Liver (tissue), 9 donors: ENCODE results near the gene ART5. TPM values are rescaled to one million over a fixed set of nuclear protein-coding genes. Genes with fewer than 3 reads are reported as not detected.

Experiments
- DNase-seq: peaks from one replicate; pipeline ENCODE4 v3.0.0-alpha.2; 2017; ENCODE audit warnings: low spot score
- H3K27ac ChIP-seq, 2 donors: one replicate each; pipeline ENCODE4 v1.7.0; 2013; ENCODE audit warnings: inconsistent platforms in 2 of 2, low read length in 2 of 2, control low read depth in 1 of 2, low read depth in 1 of 2, mild to moderate bottlenecking in 1 of 2
- H3K27me3 ChIP-seq, 4 donors: one replicate each; pipeline versions ENCODE4 v1.6.1 to v1.7.0; 2013; ENCODE audit warnings: low read length in 3 of 4, inconsistent platforms in 1 of 4, mild to moderate bottlenecking in 1 of 4, moderate library complexity in 1 of 4; ENCODE audit not compliant: control insufficient read depth in 4 of 4, insufficient read depth in 4 of 4
- H3K36me3 ChIP-seq, 4 donors: one replicate each; pipeline versions ENCODE4 v1.6.1 to v1.7.0; 2013; ENCODE audit warnings: low read length in 3 of 4, mild to moderate bottlenecking in 3 of 4, low read depth in 1 of 4, moderate library complexity in 1 of 4; ENCODE audit not compliant: control insufficient read depth in 4 of 4, insufficient read depth in 3 of 4
- H3K4me1 ChIP-seq, 4 donors: one replicate each; pipeline versions ENCODE4 v1.6.1 to v1.7.0; 2013; ENCODE audit warnings: low read length in 3 of 4, mild to moderate bottlenecking in 3 of 4, moderate library complexity in 1 of 4; ENCODE audit not compliant: control insufficient read depth in 4 of 4, insufficient read depth in 4 of 4
- H3K4me3 ChIP-seq, 3 donors: one replicate each; pipeline versions ENCODE4 v1.6.1 to v1.7.0; 2013; ENCODE audit warnings: low read length in 3 of 3, control low read depth in 1 of 3, low read depth in 1 of 3, mild to moderate bottlenecking in 1 of 3
- H3K9ac ChIP-seq, 2 donors: one replicate each; pipeline ENCODE4 v1.7.0; 2013; ENCODE audit warnings: low read length in 2 of 2, mild to moderate bottlenecking in 2 of 2, moderate library complexity in 2 of 2, control low read depth in 1 of 2, low read depth in 1 of 2
- H3K9me3 ChIP-seq, 4 donors: one replicate each; pipeline versions ENCODE4 v1.6.1 to v1.7.0; 2013; ENCODE audit warnings: low read length in 3 of 4; ENCODE audit not compliant: control insufficient read depth in 4 of 4
- ATF3 ChIP-seq: IDR thresholded peaks from 2 replicates; pipeline ENCODE4 v1.6.1; 2016; ENCODE audit warnings: antibody characterized with exemption
- CTCF ChIP-seq: fragments of 150-350 bp; IDR thresholded peaks from 2 replicates; pipeline ENCODE4 v1.5.1; 2017; ENCODE audit warnings: improper control_type of control experiment, low read depth, low read length; ENCODE audit not compliant: missing input control
- EGR1 ChIP-seq, 2 donors: IDR thresholded peaks; 2 replicates each; pipeline ENCODE4 v1.6.1; 2016 to 2018; ENCODE audit warnings: antibody characterized with exemption in 2 of 2, low read depth in 2 of 2
- FOXA1 ChIP-seq: IDR thresholded peaks from 2 replicates; pipeline ENCODE4 v1.6.1; 2016; ENCODE audit warnings: antibody characterized with exemption
- FOXA2 ChIP-seq: IDR thresholded peaks from 2 replicates; pipeline ENCODE4 v1.6.1; 2016; ENCODE audit warnings: antibody characterized with exemption
- GABPA ChIP-seq, 2 donors: IDR thresholded peaks in 1 of 2; conservative IDR thresholded peaks in 1 of 2; 2 replicates each; pipeline ENCODE4 v1.6.1; 2016; ENCODE audit warnings: antibody characterized with exemption in 2 of 2, mild to moderate bottlenecking in 1 of 2, moderate library complexity in 1 of 2
- HNF4A ChIP-seq, 2 donors: conservative IDR thresholded peaks; 2 replicates each; pipeline ENCODE4 v1.6.1; 2016; ENCODE audit warnings: antibody characterized with exemption in 2 of 2, mild to moderate bottlenecking in 2 of 2
- HNF4G ChIP-seq: IDR thresholded peaks from 2 replicates; pipeline ENCODE4 v1.6.1; 2016; ENCODE audit warnings: antibody characterized with exemption
- JUND ChIP-seq, 2 donors: IDR thresholded peaks; 2 replicates each; pipeline ENCODE4 v1.6.1; 2016; ENCODE audit warnings: antibody characterized with exemption in 2 of 2
- MAX ChIP-seq: IDR thresholded peaks from 2 replicates; pipeline ENCODE4 v1.6.1; 2016; ENCODE audit warnings: antibody characterized with exemption
- NR2F2 ChIP-seq: IDR thresholded peaks from 2 replicates; pipeline ENCODE4 v1.6.1; 2016; ENCODE audit warnings: antibody characterized with exemption
- RAD21 ChIP-seq, 2 donors: IDR thresholded peaks; 2 replicates each; pipeline ENCODE4 v1.6.1; 2016; ENCODE audit warnings: antibody characterized with exemption in 2 of 2, mild to moderate bottlenecking in 2 of 2
- REST ChIP-seq: IDR thresholded peaks from 2 replicates; pipeline ENCODE4 v1.6.1; 2016; ENCODE audit warnings: antibody characterized with exemption, mild to moderate bottlenecking
- RXRA ChIP-seq, 2 donors: IDR thresholded peaks; 2 replicates each; pipeline ENCODE4 v1.6.1; 2017 to 2018; ENCODE audit warnings: antibody characterized with exemption in 2 of 2, mild to moderate bottlenecking in 1 of 2
- SP1 ChIP-seq: IDR thresholded peaks from 2 replicates; pipeline ENCODE4 v1.6.1; 2018; ENCODE audit warnings: antibody characterized with exemption, mild to moderate bottlenecking
- TAF1 ChIP-seq: conservative IDR thresholded peaks from 2 replicates; pipeline ENCODE4 v1.6.1; 2016; ENCODE audit warnings: antibody characterized with exemption, mild to moderate bottlenecking
- YY1 ChIP-seq: IDR thresholded peaks from 2 replicates; pipeline ENCODE4 v1.6.1; 2016; ENCODE audit warnings: antibody characterized with exemption, mild to moderate bottlenecking
- ZBTB33 ChIP-seq: IDR thresholded peaks from 2 replicates; pipeline ENCODE4 v1.6.1; 2016; ENCODE audit warnings: antibody characterized with exemption
- WGBS: extraction: QIAGEN DNeasy Blood & Tissue Kit; methylation state at CpG from one replicate; pipeline ENCODE4 v1.1.7; 2013; 5-methylcytosine and 5-hydroxymethylcytosine counted together
- polyA plus RNA-seq, 2 donors: library from polyadenylated mRNA; stranded (reverse) in 1 of 2; unstranded in 1 of 2; fragments of 200-250 nt in 1 of 2; fragments of >200 nt in 1 of 2; fragmentation: Nextera tagmentation in 1 of 2; extraction: Ambion mirVana in 1 of 2; gene quantifications; one replicate each; pipeline versions ENCODE4 v1.2.1 to v1.2.3, GENCODE V29; 2013 to 2015
- total RNA-seq, 2 donors: library from RNA; depleted of rRNA; stranded (reverse); fragments of >200 nt; gene quantifications; one replicate each; pipeline ENCODE4 v1.2.3, GENCODE V29; 2014
- donor health status: healthy.
- donor health status: healthy.
- donor health status: healthy.
- donor health status: healthy.
- donor health status: healthy.

ART5 gene
- total and polyA plus RNA-seq, 4 donors, result 0.17 to 0.93 TPM; not detected in 2

- no peak for TF ChIP-seq HNF4G
- no peak for TF ChIP-seq YY1
- TF ChIP-seq TAF1, result no peak
- TF ChIP-seq CTCF, result no peak
- TF ChIP-seq RAD21 (IDR thresholded peaks at IDR 0.05), result no peak
These were observed 17.9 kb downstream of the ART5 start (continued) for GRCh38 chr11:3623767-3624458.

- Histone ChIP-seq H3K4me3 (no peak overlapping the region), H3K4me1 (no peaks in the 10 kb centered on the region), H3K9me3 (no peaks in the 10 kb centered on the region), H3K36me3 (no peaks in the 10 kb centered on the region), H3K27ac (no peak overlapping the region), H3K9ac (no peak overlapping the region), H3K27me3 (no peaks in the 10 kb centered on the region)
- DNase-seq, result no peak
- WGBS, result 94% methylated on average over 5 of the region's 5 CpGs
- TF ChIP-seq HNF4G (no peak), GABPA (IDR thresholded peaks at IDR 0.05 in 1 of 2, conservative IDR thresholded peaks at IDR 0.05 in 1 of 2) (no peak), RAD21 (IDR thresholded peaks at IDR 0.05) (no peak), MAX (no peak), RXRA (IDR thresholded peaks at IDR 0.05) (no peak), NR2F2 (no peak), ATF3 (no peak), REST (no peak), FOXA1 (no peak), FOXA2 (no peak), HNF4A (conservative IDR thresholded peaks at IDR 0.05) (no peak), CTCF (no peak), SP1 (no peak), EGR1 (IDR thresholded peaks at IDR 0.05; ENCODE audit: low read depth in 2 of 2) (no peak), YY1 (no peak), JUND (IDR thresholded peaks at IDR 0.05) (no peak), ZBTB33 (no peak), TAF1 (no peak)
These were observed 18.7 kb downstream of the ART5 start for GRCh38 chr11:3623121-3623520.
